Keratinocyte (primary cell): ENCODE results near the gene STIMATE. TPM values are rescaled to one million over a fixed set of nuclear protein-coding genes. Genes with fewer than 3 reads are reported as not detected.

ENCODE experiments used
- DNase-seq: peaks from one replicate; pipeline ENCODE4 v3.0.0-alpha.2; 2011; ENCODE audit warnings: low read depth, missing footprints, low spot score
- FAIRE-seq: peaks from 2 replicates; lab custom pipeline; 2011; peaks lifted over from hg19 to GRCh38; lab: Jason Lieb, UNC
- H2AFZ ChIP-seq: 2 replicates; pipeline ENCODE4 v1.6.0; 2012; ENCODE audit warnings: low read length, control low read depth, inconsistent platforms; ENCODE audit not compliant: control insufficient read depth
- H3K27ac ChIP-seq: 2 replicates; pipeline ENCODE4 v1.5.1; 2011; ENCODE audit warnings: low read length; ENCODE audit not compliant: control insufficient read depth, insufficient read depth
- H3K27me3 ChIP-seq: 3 replicates; pipeline ENCODE4 v1.6.0; 2011; ENCODE audit warnings: low read length; ENCODE audit not compliant: control insufficient read depth, insufficient read depth; ENCODE audit errors: extremely low read depth
- H3K36me3 ChIP-seq, 2 experiments: 2 replicates in 1 of 2; 3 replicates in 1 of 2; pipeline ENCODE4 v1.5.1; 2011; ENCODE audit warnings: low read length in 2 of 2, mild to moderate bottlenecking in 1 of 2; ENCODE audit not compliant: control insufficient read depth in 2 of 2, insufficient read depth in 2 of 2; ENCODE audit errors: extremely low read depth in 1 of 2
- H3K4me1 ChIP-seq: 3 replicates; pipeline ENCODE4 v1.5.1; 2011; ENCODE audit warnings: low read length; ENCODE audit not compliant: control insufficient read depth, insufficient read depth; ENCODE audit errors: extremely low read depth
- H3K4me2 ChIP-seq: 3 replicates; pipeline ENCODE4 v1.6.0; 2011; ENCODE audit warnings: low read depth, low read length; ENCODE audit not compliant: control insufficient read depth, insufficient read depth; ENCODE audit errors: extremely low read depth
- H3K4me3 ChIP-seq, 3 experiments: fragments of 200-600 bp in 1 of 3; sonication (generic) in 1 of 3; 2 replicates in 2 of 3; 3 replicates in 1 of 3; pipeline ENCODE4 v1.5.1; 2011 to 2016; ENCODE audit warnings: low read length in 3 of 3, mild to moderate bottlenecking in 3 of 3, control low read depth in 2 of 3, inconsistent platforms in 1 of 3, low read depth in 1 of 3, mixed read lengths in 1 of 3, mixed run types in 1 of 3, moderate library complexity in 1 of 3; ENCODE audit not compliant: control insufficient read depth in 2 of 3, insufficient read depth in 2 of 3; ENCODE audit errors: extremely low read depth in 1 of 3
- H3K79me2 ChIP-seq: 2 replicates; pipeline ENCODE4 v1.6.0; 2012; ENCODE audit warnings: low read length; ENCODE audit not compliant: control insufficient read depth, insufficient read depth
- H3K9ac ChIP-seq: 3 replicates; pipeline ENCODE4 v1.6.0; 2011; ENCODE audit warnings: low read length; ENCODE audit not compliant: control insufficient read depth, insufficient read depth; ENCODE audit errors: extremely low read depth
- H3K9me1 ChIP-seq: 3 replicates; pipeline ENCODE4 v1.6.0; 2011; ENCODE audit warnings: low read length; ENCODE audit not compliant: control insufficient read depth, insufficient read depth; ENCODE audit errors: extremely low read depth
- H3K9me3 ChIP-seq: 2 replicates; pipeline ENCODE4 v1.5.1; 2012; ENCODE audit warnings: low read depth, low read length; ENCODE audit not compliant: control insufficient read depth
- H4K20me1 ChIP-seq: 3 replicates; pipeline ENCODE4 v1.6.0; 2011; ENCODE audit warnings: low read length; ENCODE audit not compliant: control insufficient read depth, insufficient read depth; ENCODE audit errors: extremely low read depth
- CTCF ChIP-seq, 3 experiments: IDR thresholded peaks in 1 of 3; conservative IDR thresholded peaks in 1 of 3; optimal IDR thresholded peaks in 1 of 3; 2 replicates in 2 of 3; 3 replicates in 1 of 3; pipeline versions ENCODE3 to v1.5.1; 2011; ENCODE audit warnings: low read length in 3 of 3, mild to moderate bottlenecking in 3 of 3, moderate library complexity in 2 of 3, control low read depth in 1 of 3, inconsistent platforms in 1 of 3; ENCODE audit not compliant: insufficient read depth in 2 of 3; ENCODE audit errors: extremely low read depth in 1 of 3
- EZH2 ChIP-seq: IDR thresholded peaks from one replicate; pipeline ENCODE4 v1.6.1; 2012; ENCODE audit warnings: inconsistent platforms, mild to moderate bottlenecking, low read length, moderate library complexity
- dilution Hi-C: fragments of 300-500 bp; cut with MboI; formaldehyde crosslinking; loops from one replicate; pipeline ENCODE4 v1.7.0; 2020; ENCODE audit warnings: low sequenced_read_pairs; ENCODE audit not compliant: extremely low pct_ligation_motif_present
- polyA plus RNA-seq, 5 experiments: library from polyadenylated mRNA; depleted of rRNA in 3 of 5; stranded (reverse) in 3 of 5; stranded (forward) in 1 of 5; unstranded in 1 of 5; fragments of >200 nt; gene quantifications; 1 replicate in 1 of 5; 2 replicates in 3 of 5; 3 replicates in 1 of 5; pipeline versions ENCODE4 v1.2.1 to v1.2.3, GENCODE V29; 2011 to 2012; ENCODE audit warnings: missing spikeins in 2 of 5, low read depth in 1 of 5, low replicate concordance in 1 of 5

Gene STIMATE
- polyA plus RNA-seq, 1 donor (not counting 4 experiments of a cell fraction or from before 2014, with no cell fraction given) = 8.2 TPM

- Histone ChIP-seq H3K27me3 (no peaks in the 10 kb centered on the region), H3K9me3 (no peaks in the 10 kb centered on the region), H3K79me2 (no peaks in the 10 kb centered on the region), H3K4me2 (no peak overlapping the region), H3K9ac (no peak overlapping the region), H3K4me1 (no peaks in the 10 kb centered on the region), H3K36me3 (peaks cover 0 to 7% of the 10 kb centered on the region in 2 experiments), H4K20me1 (no peaks in the 10 kb centered on the region), H3K9me1 (no peaks in the 10 kb centered on the region), H3K4me3 (no peak overlapping the region), H3K27ac (no peak overlapping the region), H2AFZ (no peak overlapping the region)
- no peak for TF ChIP-seq EZH2
- no peak for TF ChIP-seq CTCF (optimal IDR thresholded peaks at IDR 0.05 in 1 of 3, IDR thresholded peaks at IDR 0.05 in 1 of 3, conservative IDR thresholded peaks at IDR 0.05 in 1 of 3; ENCODE audit: extremely low read depth in 1 of 3, insufficient read depth in 2 of 3, low read length in 3 of 3)
- dilution Hi-C loops = no loop called here
- DNase-seq (no peak), FAIRE-seq (no peak)
Observed at GRCh38 chr3:52836986-52837385, 60.4 kb downstream of the STIMATE start.

- no peaks in the 10 kb centered on the region for H3K9me3 ChIP-seq
- H3K9me1 ChIP-seq = no peaks in the 10 kb centered on the region
- no peak overlapping the region for H2AFZ ChIP-seq
- no peak overlapping the region for H3K4me3 ChIP-seq
- no peak overlapping the region for H3K9ac ChIP-seq
- DNase-seq (no peak), FAIRE-seq (no peak)
- H3K79me2 ChIP-seq = no peaks in the 10 kb centered on the region
- no peak overlapping the region for H3K4me2 ChIP-seq
- H3K27me3 ChIP-seq = no peaks in the 10 kb centered on the region
- H3K27ac ChIP-seq = no peak overlapping the region
- H3K36me3 ChIP-seq = peaks cover 0 to 4% of the 10 kb centered on the region in 2 experiments
- TF ChIP-seq CTCF (optimal IDR thresholded peaks at IDR 0.05 in 1 of 3, IDR thresholded peaks at IDR 0.05 in 1 of 3, conservative IDR thresholded peaks at IDR 0.05 in 1 of 3; ENCODE audit: extremely low read depth in 1 of 3, insufficient read depth in 2 of 3, low read length in 3 of 3) = no peak
- TF ChIP-seq EZH2 = no peak
- peaks cover 3% of the 10 kb centered on the region for H3K4me1 ChIP-seq
- dilution Hi-C loops = no loop called here
- H4K20me1 ChIP-seq = no peaks in the 10 kb centered on the region
Observed at GRCh38 chr3:52836471-52836845, 60.9 kb downstream of the STIMATE start.
